Tibial nerve (tissue), 4 donors: ENCODE data around the gene ADAM30.

ENCODE experiments used
- EP300 ChIP-seq, 2 donors: sonication (generic); formaldehyde crosslinking; IDR thresholded peaks; one replicate each; pipeline ENCODE4 v1.6.1; 2017; ENCODE audit warnings: antibody characterized with exemption in 2 of 2, mild to moderate bottlenecking in 1 of 2
- POLR2A ChIP-seq, 2 donors: fragments of 450-650 bp; IDR thresholded peaks; one replicate each; pipeline ENCODE4 v1.6.1; 2017; ENCODE audit warnings: antibody characterized with exemption in 2 of 2, mild to moderate bottlenecking in 2 of 2, moderate library complexity in 2 of 2
- TF ChIP-seq, protein P1 (sequence below), 5 experiments: fragments of 200-600 bp in 3 of 5; fragments of 450-650 bp in 2 of 5; sonication (generic) in 3 of 5; IDR thresholded peaks; one replicate each; pipeline ENCODE4 v1.5.1; 2016 to 2019; ENCODE audit warnings: antibody characterized with exemption in 5 of 5, mild to moderate bottlenecking in 3 of 5, moderate library complexity in 2 of 5

DNA sequence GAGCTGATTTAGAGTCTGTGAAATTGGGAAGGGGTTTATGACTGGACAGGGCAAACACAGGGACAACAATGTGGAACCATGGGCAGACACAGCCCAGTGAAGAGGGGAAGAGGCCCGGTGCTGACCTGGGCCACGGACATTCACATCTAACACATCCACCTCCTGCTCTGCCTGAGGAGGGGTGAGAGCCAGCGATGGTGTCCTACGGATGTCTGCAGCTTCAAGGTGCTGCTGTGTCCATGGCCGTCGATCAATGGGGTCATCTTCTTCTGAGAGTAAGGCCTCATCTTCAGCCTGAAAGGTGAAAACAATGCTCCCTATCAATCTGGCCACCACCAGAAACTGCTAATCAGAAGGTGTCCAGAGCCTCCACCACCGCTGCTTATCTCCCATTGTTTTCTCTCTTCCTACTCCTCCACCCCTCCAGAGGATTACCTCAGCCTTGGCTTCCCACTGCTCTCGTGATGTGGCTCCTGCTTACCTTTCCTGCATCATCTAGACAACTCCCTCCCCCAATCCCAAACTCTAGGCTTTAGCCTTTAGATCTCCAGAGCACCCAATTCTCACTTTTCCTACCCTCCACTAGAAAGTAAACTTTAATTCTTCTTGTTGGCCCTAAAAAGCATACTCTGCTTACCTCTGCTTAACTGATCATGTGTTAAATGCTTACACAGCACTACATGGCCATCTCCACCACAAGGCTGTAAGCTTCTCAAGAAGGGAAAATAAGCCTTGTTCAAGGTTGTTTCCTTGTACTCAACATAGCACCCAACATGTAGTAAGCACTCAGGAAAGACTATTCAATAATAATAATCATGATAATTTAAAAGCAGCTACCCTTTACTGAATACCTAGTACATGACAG lies 24.0 kb upstream of the ADAM30 start:
- TF ChIP-seq, protein P1, sequence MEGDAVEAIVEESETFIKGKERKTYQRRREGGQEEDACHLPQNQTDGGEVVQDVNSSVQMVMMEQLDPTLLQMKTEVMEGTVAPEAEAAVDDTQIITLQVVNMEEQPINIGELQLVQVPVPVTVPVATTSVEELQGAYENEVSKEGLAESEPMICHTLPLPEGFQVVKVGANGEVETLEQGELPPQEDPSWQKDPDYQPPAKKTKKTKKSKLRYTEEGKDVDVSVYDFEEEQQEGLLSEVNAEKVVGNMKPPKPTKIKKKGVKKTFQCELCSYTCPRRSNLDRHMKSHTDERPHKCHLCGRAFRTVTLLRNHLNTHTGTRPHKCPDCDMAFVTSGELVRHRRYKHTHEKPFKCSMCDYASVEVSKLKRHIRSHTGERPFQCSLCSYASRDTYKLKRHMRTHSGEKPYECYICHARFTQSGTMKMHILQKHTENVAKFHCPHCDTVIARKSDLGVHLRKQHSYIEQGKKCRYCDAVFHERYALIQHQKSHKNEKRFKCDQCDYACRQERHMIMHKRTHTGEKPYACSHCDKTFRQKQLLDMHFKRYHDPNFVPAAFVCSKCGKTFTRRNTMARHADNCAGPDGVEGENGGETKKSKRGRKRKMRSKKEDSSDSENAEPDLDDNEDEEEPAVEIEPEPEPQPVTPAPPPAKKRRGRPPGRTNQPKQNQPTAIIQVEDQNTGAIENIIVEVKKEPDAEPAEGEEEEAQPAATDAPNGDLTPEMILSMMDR (IDR thresholded peaks at IDR 0.05): no peak
- TF ChIP-seq EP300 (IDR thresholded peaks at IDR 0.05): no peak
- TF ChIP-seq POLR2A (IDR thresholded peaks at IDR 0.05): no peak
